ENCODE data around the gene LEMD1.
"Not testable (repeated sequence)": the region's sequence is repeated elsewhere in the genome, so short reads cannot be mapped to it uniquely, and the experiment has no call there.

The LEMD1 gene

GRCh38 chr1:205430696-205431305 lies 8.9 kb upstream of the LEMD1 start:
- peak; percentile 21 to 42 (median 39) for DNase-seq (ENCODE audit: low read depth in 2 of 3, low spot score in 1 of 3)

DNA sequence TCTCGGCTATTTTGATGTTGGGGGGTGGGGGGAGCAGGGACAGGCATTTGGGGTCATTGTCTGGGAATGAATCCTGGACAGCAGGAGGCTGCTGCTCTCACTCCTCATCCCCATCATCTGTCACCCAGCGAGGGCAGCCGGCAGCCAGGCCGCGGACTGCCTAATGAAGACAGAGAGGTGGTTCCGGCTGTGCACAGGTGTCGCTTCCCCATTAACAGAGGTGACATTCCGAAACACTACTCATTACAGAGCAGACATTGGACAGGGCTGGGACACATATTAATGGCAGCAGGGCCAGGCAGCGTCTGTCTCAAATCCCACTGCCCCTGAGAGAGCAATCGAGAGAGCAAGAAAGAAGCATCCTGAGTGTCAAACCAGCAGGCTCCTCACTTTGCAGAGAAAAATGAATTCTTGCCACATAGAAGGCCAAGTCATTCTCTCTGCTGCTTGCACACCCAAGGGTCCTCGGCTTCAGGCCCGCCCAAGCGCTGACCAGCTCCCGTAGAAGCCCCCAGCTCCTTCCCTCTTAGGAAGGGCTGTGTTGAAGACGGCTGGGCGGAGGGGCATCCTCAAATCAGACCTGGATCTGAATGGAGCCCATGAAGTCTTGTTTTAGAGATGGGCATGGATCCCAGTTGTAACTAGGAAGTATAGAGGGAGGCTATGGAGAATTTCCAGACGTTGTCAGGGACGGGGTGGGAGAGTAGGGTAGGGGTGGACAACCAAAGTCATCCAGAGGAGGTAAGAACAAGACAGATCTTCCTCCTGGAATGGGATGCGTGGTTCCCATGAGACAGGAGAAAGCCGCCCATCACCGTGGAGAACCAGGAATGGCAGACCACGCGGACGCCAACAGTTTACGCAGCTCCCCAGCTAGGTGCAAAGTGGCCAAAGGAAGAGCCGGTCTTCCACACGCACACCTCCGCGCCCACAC lies 8.2 kb upstream of the LEMD1 start:
- DNase-seq (ENCODE audit: low read depth in 2 of 3, low spot score in 1 of 3): no peak

GRCh38 chr1:205424901-205425600 lies 3.2 kb upstream of the LEMD1 start:
- DNase-seq (ENCODE audit: low read depth in 2 of 3, low spot score in 1 of 3): no peak

GRCh38 chr1:205423814-205424399 lies 2.1 kb upstream of the LEMD1 start:
- no peak for DNase-seq (ENCODE audit: low read depth in 2 of 3, low spot score in 1 of 3)

- no peak for DNase-seq (ENCODE audit: low read depth in 2 of 3, low spot score in 1 of 3)
Measured at GRCh38 chr1:205422993-205423642, 1.3 kb upstream of the LEMD1 start.

GRCh38 chr1:205420938-205421337 lies 918 bp downstream of the LEMD1 start:
- no peak for DNase-seq (ENCODE audit: low read depth in 2 of 3, low spot score in 1 of 3)

DNA sequence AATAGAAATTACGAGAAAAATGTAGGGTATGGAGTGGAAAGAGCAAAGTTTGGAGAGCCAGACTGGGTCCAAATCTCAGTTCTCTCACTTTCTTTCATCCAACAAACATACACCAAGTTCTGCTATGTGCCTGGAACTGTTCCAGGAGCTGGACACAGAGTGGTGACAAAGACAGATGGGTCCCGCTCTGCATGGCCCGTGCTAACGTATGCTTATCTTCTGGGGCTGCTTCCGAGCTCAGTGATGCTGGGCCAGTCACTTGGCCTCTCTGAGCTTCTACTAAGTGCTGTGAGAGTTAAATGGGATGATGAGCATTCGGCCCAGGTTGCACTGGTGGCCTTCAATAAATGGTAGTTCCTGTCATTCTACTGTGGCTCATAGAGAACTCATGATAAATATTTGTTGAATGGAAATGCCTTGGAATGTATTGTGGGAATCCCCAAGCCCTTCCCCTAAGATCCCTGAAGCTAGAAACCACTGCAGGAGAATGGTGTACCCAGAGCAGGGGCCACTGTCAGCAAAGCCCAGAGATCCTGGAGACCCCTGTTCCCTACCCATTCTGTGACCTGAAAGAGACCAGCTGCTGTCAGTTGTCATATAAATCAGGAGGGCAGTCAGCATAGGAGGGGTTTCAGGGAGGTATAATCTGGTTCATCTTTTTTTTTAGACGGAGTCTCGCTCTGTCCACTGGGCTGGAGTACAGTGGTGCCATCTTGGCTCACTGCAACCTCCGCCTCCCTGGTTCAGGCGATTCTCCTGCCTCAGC lies 3.8 kb downstream of the LEMD1 start:
- DNase-seq (ENCODE audit: low read depth in 2 of 3, low spot score in 1 of 3): no peak

DNA sequence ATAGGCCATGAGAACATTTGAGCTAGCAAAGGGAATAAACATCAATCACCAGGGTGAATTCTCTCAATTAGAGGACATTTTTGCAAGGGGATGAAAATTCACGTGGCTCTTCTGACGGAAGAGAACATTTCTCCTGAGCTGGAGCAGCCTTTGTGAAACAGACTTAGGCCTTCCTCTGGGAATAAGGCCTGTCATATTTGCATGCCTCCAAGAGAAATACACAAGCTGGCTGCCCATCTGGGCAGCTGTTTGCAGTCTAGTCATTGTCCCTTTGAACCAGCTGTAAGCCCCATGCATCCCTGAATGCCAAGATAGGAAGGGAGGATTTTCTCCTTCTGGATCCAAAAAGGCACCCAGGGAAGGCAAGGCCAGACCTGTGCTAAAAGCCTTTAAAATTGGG lies 5.5 kb downstream of the LEMD1 start:
- no peak for DNase-seq (ENCODE audit: low read depth in 2 of 3, low spot score in 1 of 3)

- DNase-seq (ENCODE audit: low read depth in 2 of 3, low spot score in 1 of 3): no peak
Measured at GRCh38 chr1:205410581-205411298, 11.1 kb downstream of the LEMD1 start.

- no peak for DNase-seq (ENCODE audit: low read depth in 2 of 3, low spot score in 1 of 3)
Measured at GRCh38 chr1:205407970-205408369, 13.9 kb downstream of the LEMD1 start.

DNA sequence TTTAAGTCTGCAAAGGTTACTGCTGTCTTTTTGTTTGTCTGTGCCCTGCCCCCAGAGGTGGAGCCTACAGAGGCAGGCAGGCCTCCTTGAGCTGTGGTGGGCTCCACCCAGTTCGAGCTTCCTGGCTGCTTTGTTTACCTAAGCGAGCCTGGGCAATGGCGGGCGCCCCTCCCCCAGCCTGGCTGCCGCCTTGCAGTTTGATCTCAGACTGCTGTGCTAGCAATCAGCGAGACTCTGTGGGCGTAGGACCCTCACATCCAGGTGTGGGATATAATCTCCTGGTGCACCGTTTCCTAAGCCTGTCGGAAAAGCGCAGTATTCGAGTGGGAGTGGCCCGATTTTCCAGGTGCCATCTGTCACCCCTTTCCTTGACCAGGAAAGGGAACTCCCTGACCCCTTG lies 15.6 kb downstream of the LEMD1 start:
- not testable (repeated sequence) for DNase-seq (ENCODE audit: low read depth in 2 of 3, low spot score in 1 of 3)

DNA sequence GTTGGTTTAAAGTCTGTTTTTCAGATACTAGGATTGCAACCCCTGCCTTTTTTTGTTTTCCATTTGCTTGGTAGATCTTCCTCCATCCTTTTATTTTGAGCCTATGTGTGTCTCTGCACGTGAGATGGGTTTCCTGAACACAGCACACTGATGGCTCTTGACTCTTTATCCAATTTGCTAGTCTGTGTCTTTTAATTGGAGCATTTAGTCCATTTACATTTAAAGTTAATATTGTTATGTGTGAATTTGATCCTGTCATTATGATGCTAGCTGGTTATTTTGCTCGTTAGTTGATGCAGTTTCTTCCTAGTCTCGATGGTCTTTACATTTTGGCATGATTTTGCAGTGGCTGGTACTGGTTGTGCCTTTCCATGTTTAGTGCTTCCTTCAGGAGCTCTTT lies 17.4 kb downstream of the LEMD1 start:
- not testable (repeated sequence) for DNase-seq (ENCODE audit: low read depth in 2 of 3, low spot score in 1 of 3)

- DNase-seq (ENCODE audit: low read depth in 2 of 3, low spot score in 1 of 3): no peak
Measured at GRCh38 chr1:205398586-205398985, 23.3 kb downstream of the LEMD1 start.

DNA sequence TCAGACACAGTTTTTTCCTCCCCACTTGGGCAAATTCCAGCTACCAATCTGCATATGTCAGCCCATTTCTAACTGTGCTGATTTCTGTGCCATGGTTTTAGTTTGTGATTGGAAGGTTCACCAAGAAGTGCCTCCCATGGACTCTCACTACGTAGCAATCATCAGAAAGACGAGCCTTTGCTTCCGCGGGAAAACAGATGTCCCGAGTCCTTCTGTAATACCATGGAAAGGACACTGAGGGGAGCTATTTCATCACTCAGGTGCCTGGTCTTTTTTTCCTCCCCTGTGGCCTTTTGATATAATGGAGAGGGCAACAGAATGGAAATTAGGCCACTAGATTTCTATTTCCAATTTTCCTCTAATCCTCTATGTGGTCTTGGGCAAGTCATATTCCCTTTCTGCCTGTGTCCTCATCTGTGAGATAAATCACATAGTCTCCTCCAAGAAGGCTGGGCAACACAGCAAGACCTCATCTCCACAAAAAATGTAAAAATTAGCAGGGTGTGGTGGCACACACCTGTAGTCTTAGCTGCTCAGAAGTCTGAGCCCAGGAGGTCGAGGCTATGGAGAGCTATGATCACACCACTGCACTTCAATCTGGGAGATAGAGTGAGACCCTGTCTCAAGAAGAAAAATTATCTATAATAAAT lies 24.8 kb downstream of the LEMD1 start:
- DNase-seq (ENCODE audit: low read depth in 2 of 3, low spot score in 1 of 3): peak in 2 of 3 donors; percentile 5 to 20

DNA sequence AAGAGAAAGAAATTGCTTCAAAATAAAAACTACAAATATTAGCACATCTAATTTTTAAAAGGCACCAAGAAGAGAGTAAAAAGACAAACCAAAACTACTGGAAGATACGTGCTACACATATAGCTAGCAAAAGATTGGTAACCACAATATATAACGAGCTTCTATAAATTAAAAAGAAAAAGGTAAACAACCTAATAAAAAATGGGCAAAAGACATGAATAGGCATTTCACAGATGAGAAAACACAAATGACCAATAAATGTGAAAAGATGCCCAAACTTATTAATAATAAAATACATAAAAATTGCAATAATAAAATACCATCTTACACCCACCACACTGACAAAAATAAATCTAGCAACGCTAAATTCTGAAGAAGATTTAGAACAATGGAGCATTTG lies 26.2 kb downstream of the LEMD1 start:
- DNase-seq (ENCODE audit: low read depth in 2 of 3, low spot score in 1 of 3): no peak

- no peak for DNase-seq (ENCODE audit: low read depth in 2 of 3, low spot score in 1 of 3)
Measured at GRCh38 chr1:205392650-205393049, 29.2 kb downstream of the LEMD1 start.

- no peak for DNase-seq (ENCODE audit: low read depth in 2 of 3, low spot score in 1 of 3)
Measured at GRCh38 chr1:205391386-205391785, 30.5 kb downstream of the LEMD1 start.

- no peak for DNase-seq (ENCODE audit: low read depth in 2 of 3, low spot score in 1 of 3)
Measured at GRCh38 chr1:205387845-205388244, 34.0 kb downstream of the LEMD1 start.

DNA sequence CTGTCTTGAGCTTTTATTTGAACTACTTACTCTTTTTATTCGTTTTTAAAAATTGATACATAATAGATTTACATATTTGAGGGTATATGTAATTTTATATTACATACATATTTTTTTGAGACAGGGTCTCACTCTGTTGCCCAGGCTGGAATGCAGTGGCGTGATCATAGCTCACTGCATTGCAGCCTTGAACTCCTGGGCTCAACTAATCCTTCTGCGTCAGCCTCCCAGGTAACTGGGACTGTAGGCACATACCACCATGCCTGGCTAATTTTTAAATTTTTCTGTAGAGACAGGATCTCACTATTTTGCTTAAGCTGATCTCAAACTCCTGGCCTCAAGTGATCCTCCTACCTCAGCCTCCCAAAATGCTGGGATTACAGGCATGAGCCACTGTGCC lies 38.9 kb downstream of the LEMD1 start:
- not testable (repeated sequence) for DNase-seq (ENCODE audit: low read depth in 2 of 3, low spot score in 1 of 3)

Data from stimulated activated CD4-positive, alpha-beta T cell treated with anti-CD3 and anti-CD28 coated beads, Interleukin-12 subunit alpha, Interleukin-12 subunit beta, amount 100 ng/mL, for 48 hours (primary cell).